Chondrocyte (in vitro differentiated cells): Measurements from ENCODE around the gene ATG7. TPM values are rescaled to one million over a fixed set of nuclear protein-coding genes. Genes with fewer than 3 reads are reported as not detected.
"Not testable (repeated sequence)": the region's sequence is repeated elsewhere in the genome, so short reads cannot be mapped to it uniquely, and the experiment has no call there.

Experiments used
- DNase-seq: peaks from one replicate; pipeline ENCODE4 v3.0.0; 2021; ENCODE audit warnings: mixed read lengths, low spot score
- H3K27ac Mint-ChIP-seq: one replicate; pipeline ENCODE4 v1.8.0; 2021; ENCODE audit warnings: mild to moderate bottlenecking, moderate library complexity, mixed read lengths; ENCODE audit not compliant: unreplicated experiment
- H3K27me3 Mint-ChIP-seq: 2 replicates; pipeline ENCODE4 v1.8.0; 2021; ENCODE audit warnings: low read depth, mixed read lengths
- H3K36me3 Mint-ChIP-seq: 2 replicates; pipeline ENCODE4 v1.8.0; 2021; ENCODE audit warnings: low read depth, mixed read lengths
- H3K4me1 Mint-ChIP-seq: 2 replicates; pipeline ENCODE4 v1.8.0; 2021; ENCODE audit warnings: low read depth, mild to moderate bottlenecking, mixed read lengths
- H3K4me3 Mint-ChIP-seq: one replicate; pipeline ENCODE4 v1.8.0; 2021; ENCODE audit warnings: mild to moderate bottlenecking, moderate library complexity, mixed read lengths; ENCODE audit not compliant: unreplicated experiment
- H3K9me3 Mint-ChIP-seq: 2 replicates; pipeline ENCODE4 v1.8.0; 2021; ENCODE audit warnings: low read depth, mixed read lengths
- total RNA-seq: library from RNA; stranded (reverse); gene quantifications from 3 replicates; pipeline ENCODE4 v1.2.1, GENCODE V29; 2021
- TF ChIP-seq, protein P1 (sequence below): fragments of 200-600 bp; sonication (generic); IDR thresholded peaks from 2 replicates; pipeline ENCODE4 v1.5.0; 2021; ENCODE audit warnings: antibody characterized with exemption, mild to moderate bottlenecking, moderate library complexity

Gene ATG7
- total RNA-seq, 1 donor from 2014 or later: 27.4 TPM

DNA sequence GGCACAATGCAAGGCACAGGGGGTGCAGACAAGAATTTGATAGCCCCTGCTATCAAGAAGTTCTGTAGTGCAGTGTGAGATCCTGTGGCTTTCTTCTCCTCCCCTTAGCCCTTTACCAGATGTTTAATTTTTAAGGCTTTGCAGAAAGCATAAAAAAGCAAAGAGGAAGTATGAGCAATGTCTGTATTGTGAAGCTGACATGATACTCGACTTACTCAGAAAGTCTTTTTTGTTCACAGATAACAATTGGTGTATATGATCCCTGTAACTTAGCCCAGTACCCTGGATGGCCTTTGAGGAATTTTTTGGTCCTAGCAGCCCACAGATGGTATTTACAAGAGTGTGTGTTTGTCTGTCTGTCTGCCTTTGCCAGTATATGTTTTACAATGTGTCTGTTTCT is 58.9 kb downstream of the ATG7 start:
- TF ChIP-seq, protein P1, sequence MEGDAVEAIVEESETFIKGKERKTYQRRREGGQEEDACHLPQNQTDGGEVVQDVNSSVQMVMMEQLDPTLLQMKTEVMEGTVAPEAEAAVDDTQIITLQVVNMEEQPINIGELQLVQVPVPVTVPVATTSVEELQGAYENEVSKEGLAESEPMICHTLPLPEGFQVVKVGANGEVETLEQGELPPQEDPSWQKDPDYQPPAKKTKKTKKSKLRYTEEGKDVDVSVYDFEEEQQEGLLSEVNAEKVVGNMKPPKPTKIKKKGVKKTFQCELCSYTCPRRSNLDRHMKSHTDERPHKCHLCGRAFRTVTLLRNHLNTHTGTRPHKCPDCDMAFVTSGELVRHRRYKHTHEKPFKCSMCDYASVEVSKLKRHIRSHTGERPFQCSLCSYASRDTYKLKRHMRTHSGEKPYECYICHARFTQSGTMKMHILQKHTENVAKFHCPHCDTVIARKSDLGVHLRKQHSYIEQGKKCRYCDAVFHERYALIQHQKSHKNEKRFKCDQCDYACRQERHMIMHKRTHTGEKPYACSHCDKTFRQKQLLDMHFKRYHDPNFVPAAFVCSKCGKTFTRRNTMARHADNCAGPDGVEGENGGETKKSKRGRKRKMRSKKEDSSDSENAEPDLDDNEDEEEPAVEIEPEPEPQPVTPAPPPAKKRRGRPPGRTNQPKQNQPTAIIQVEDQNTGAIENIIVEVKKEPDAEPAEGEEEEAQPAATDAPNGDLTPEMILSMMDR: no peak
- Mint-ChIP-seq H3K9me3 (no peaks in the 10 kb centered on the region), H3K27ac (no peak overlapping the region), H3K4me3 (no peak overlapping the region), H3K27me3 (no peaks in the 10 kb centered on the region), H3K4me1 (peaks cover 9% of the 10 kb centered on the region), H3K36me3 (peaks cover 5% of the 10 kb centered on the region)
- DNase-seq: no peak

DNA sequence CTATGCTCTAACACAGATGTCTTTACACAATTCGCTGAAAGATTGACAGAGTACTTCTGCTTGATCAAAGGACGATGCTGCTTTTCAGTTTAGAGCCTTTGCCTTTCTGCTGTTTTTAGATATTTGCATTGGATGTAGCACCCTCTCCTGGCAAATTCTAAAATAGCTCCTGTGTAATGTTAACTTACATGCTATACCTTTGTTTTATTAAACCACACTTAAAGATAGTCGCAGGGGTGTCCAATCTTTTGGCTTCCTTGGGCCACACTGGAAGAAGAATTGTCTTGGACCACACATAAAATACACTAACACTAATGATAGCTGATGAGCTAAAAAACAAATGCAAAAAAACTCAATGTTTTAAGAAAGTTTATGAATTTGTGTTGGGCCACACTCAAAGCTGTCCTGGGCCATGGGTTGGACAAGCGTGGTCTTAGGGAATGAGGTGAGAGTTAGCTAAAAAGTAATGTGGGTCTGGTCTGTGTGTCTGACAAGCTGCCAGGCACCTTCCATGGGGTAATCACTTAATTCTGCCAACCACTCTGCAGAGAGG is 62.9 kb downstream of the ATG7 start:
- Mint-ChIP-seq H3K9me3 (no peaks in the 10 kb centered on the region), H3K4me1 (peaks cover 9% of the 10 kb centered on the region), H3K4me3 (no peak overlapping the region), H3K27ac (no peak overlapping the region), H3K27me3 (no peaks in the 10 kb centered on the region), H3K36me3 (peaks cover 1% of the 10 kb centered on the region)
- DNase-seq: no peak
- TF ChIP-seq, protein P1: peak; percentile 90

DNA sequence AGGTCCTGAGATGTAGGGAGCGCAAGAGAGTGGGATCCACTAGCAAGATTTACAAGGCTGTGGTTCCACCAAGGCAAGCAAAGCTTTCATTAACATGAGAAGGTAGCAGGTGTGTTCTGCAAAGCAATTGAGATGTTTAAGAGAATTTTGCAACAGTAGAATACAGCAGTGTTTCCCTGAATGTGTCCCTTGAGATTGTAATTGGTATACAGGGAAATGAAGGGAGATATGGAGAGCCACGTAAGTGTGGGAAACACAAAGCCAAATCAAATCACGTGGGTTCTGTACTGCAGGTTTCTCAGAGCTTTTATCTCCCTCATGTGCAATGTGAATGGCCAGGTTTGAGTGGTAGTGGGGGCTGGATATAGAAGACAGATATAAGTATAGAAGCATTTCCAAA is 67.3 kb downstream of the ATG7 start:
- H3K9me3 Mint-ChIP-seq: no peaks in the 10 kb centered on the region
- H3K36me3 Mint-ChIP-seq: peaks cover 11% of the 10 kb centered on the region
- no peaks in the 10 kb centered on the region for H3K27me3 Mint-ChIP-seq
- no peak for DNase-seq
- peaks cover 5% of the 10 kb centered on the region for H3K4me1 Mint-ChIP-seq
- TF ChIP-seq, protein P1: no peak
- H3K27ac Mint-ChIP-seq: no peak overlapping the region
- no peak overlapping the region for H3K4me3 Mint-ChIP-seq

DNA sequence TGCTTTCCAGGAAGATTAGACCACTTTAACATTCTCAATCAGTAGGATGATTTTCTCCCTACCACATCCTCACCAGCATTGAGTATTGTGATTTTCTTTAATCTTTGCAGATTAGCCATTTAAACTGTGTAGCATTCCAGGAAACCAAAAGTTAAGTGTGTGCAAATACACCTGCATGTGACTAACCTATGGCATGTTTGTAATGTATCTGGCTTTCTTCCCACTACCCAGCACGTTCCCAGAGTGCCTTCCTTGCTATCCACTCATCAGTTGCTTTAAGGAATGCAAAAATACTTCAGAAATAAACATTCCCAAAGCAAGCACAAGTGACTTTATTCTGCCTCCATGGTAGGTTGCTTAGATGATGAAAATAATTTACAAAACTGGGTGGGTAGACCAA is 74.2 kb downstream of the ATG7 start:
- TF ChIP-seq, protein P1: no peak
- Mint-ChIP-seq H3K4me3 (no peak overlapping the region), H3K4me1 (peaks cover 20% of the 10 kb centered on the region), H3K36me3 (peaks cover 24% of the 10 kb centered on the region), H3K27ac (no peak overlapping the region), H3K9me3 (peaks cover 4% of the 10 kb centered on the region), H3K27me3 (no peaks in the 10 kb centered on the region)
- no peak for DNase-seq

DNA sequence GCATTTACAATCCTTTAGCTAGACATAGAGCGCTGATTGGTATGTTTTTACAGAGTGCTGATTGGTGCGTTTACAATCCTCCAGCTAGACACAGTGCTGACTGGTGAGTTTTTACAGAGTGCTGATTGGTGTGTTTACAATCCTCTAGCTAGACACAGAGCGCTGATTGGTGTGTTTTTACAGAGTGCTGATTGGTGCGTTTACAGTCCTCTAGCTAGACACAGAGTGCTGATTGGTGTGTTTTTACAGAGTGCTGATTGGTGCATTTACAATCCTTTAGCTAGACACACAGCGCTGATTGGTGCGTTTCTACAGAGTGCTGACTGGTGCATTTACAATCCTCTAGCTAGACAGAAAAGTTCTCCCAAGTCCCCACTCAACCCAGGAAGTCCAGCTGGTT is 76.7 kb downstream of the ATG7 start:
- H3K27me3 Mint-ChIP-seq, H3K9me3 Mint-ChIP-seq, H3K27ac Mint-ChIP-seq, H3K4me3 Mint-ChIP-seq, DNase-seq: not testable (repeated sequence)
- Mint-ChIP-seq H3K4me1 (peaks cover 20% of the 10 kb centered on the region), H3K36me3 (peaks cover 20% of the 10 kb centered on the region)

DNA sequence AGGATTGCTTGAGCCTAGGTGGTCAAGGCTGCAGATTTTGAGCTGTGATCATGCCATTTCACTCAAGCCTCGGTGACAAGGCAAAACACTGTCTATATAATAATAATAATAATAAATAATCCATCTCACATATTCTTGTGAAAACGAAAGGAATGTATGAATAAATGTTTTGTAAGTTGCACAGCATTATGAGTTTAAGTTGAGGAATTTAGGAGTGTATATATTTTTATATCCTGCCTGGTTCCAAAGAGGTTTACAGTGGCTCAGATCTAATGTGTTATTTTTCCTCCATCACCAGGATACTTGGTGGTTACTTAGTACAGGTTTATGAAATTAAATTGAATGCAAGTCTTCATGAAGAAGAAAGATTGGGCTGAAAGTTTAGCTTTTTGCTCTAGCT is 77.2 kb downstream of the ATG7 start:
- H3K9me3 Mint-ChIP-seq: peaks cover 4% of the 10 kb centered on the region
- TF ChIP-seq, protein P1: no peak
- no peak for DNase-seq
- peaks cover 20% of the 10 kb centered on the region for H3K36me3 Mint-ChIP-seq
- H3K27ac Mint-ChIP-seq: peak overlapping the region; percentile 70
- H3K27me3 Mint-ChIP-seq: no peaks in the 10 kb centered on the region
- peaks cover 20% of the 10 kb centered on the region for H3K4me1 Mint-ChIP-seq
- no peak overlapping the region for H3K4me3 Mint-ChIP-seq
